Measurements from ENCODE around the gene C16orf96.

The C16orf96 gene
- total RNA-seq, result 0.48 to 0.49 reads per million in 2 donors

GRCh38 chr16:4556112-4556511, at the start of gene C16orf96:
Gene C16orf96, plus strand, starts transcription at chr16:4556340. Its CDS starts 150 bp downstream, at chr16:4556490.
- no peak for DNase-seq

DNA sequence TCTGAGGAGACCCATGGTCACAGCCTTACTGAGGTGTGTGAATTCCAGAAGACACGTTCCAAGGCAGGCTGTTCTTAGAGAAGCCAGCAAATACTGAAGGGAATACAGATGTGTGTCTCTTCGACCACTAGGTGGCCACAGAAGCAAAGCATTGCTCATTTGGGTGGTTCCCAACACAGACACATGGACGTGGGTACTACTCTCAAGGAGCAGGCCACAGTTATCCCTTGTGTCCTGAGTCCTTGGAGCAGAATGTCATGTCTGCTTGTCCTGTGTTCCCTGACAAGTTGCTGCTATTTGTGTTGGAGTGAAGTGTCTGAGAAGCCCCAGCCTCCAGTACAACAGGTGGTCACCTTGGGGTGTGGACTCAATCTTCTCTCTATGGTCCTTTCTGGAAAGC, 49.7 kb upstream of the C16orf96 start:
- peak; percentile 33 for DNase-seq

DNA sequence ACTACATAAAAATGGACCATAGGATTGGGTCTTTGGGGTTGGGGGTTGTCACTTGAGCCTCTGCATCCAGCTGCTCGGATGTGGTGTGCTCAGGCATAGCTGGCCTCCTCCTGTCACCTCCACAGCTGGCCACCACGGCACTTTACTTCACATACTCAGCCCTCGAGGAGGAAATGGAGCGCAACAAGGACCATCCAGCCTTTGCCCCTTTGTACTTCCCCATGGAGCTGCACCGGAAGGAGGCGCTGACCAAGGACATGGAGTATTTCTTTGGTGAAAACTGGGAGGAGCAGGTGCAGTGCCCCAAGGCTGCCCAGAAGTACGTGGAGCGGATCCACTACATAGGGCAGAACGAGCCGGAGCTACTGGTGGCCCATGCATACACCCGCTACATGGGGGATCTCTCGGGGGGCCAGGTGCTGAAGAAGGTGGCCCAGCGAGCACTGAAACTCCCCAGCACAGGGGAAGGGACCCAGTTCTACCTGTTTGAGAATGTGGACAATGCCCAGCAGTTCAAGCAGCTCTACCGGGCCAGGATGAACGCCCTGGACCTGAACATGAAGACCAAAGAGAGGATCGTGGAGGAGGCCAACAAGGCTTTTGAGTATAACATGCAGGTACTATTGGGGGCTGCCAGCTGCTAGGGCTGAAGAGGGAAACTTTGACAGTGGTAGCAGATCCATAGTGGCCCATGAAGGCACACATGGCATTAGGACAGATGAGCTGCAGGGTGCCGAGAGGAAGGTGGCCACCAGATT, 48.4 kb upstream of the C16orf96 start:
- no peak for DNase-seq

- DNase-seq, result no peak
These were observed 47.3 kb upstream of the C16orf96 start for GRCh38 chr16:4508806-4509205.

- no peak for DNase-seq
These were observed 46.7 kb upstream of the C16orf96 start for GRCh38 chr16:4509420-4509819.

DNA sequence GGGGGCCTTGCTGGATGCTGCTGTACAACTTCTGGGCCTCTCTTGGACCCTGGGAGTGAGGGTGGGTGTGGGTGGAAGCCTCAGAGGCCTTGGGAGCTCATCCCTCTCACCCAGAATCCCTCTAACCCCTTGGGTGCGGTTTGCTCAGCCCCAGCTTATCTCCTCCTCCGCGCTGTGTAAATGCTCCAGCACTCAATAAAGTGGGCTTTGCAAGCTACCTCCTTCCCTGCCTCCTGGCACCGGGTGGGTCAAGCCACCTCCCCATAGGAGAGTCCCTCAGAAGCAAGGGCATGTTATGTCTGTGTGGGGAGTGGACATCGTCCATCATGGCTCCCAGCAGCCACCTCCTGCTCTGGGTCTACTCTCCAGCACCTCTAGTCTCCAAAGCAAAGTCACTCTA, 46.0 kb upstream of the C16orf96 start:
- no peak for DNase-seq

- no peak for DNase-seq
These were observed 45.3 kb upstream of the C16orf96 start for GRCh38 chr16:4510747-4511426.

- no peak for DNase-seq
These were observed 44.6 kb upstream of the C16orf96 start for GRCh38 chr16:4511441-4512082.

DNA sequence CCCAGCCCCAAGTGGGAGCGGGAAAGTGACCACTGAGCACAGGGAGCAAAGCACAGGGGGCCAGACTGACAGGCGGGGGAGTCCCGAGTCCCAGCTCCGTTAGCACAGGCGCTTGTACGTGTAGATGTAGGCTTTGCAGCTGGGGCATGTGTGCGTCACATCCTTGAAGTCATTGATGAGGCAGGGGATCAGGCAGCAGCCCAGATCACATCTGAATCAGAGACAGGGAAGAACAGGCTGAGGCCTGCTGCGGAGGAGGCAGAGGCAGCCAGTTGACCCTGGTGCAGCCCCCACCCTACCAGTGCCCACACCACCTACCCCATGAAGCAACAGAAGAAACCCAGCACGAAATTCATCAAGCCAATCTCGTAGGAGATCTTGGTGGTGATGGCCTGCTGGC, 43.7 kb upstream of the C16orf96 start:
- DNase-seq, result no peak

DNA sequence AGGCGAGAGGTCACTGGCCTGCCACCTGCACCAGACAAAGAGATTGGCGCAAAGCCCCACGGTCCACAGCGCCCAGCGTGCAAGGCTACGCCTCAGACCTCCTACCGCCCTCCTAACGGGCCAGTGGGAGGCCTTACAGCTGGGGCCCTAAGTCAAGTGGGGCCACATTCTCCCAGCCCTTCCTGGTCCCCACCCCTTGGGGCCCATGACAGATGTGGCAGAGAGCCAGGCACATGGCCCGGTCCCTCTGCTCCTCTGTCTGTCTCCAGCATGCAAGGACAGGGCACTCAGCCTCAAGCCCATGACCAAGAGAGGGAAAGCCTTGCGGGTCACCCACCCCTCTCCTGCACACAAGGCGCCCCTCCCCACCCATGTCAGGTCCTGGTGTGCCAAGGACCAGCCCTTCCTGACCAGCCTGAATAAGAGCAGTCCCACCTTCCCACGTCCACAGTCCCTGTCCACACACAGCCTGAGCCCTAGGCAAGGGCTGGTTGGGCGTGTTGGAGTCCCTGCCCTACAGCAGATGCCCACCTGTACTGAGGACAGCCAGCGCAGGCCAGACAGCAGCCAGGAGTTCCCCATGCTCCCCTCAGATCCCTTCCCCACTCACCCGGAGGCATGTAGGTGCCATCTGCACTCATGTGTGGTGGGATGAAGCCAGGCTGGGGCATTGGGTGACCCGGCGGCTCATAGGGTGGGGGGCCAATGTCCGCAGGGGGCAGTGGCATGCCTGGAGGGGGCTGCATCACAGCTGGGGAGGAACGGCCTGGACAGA, 42.9 kb upstream of the C16orf96 start:
- no peak for DNase-seq

- DNase-seq, result no peak
These were observed 42.3 kb upstream of the C16orf96 start for GRCh38 chr16:4513881-4514280.

DNA sequence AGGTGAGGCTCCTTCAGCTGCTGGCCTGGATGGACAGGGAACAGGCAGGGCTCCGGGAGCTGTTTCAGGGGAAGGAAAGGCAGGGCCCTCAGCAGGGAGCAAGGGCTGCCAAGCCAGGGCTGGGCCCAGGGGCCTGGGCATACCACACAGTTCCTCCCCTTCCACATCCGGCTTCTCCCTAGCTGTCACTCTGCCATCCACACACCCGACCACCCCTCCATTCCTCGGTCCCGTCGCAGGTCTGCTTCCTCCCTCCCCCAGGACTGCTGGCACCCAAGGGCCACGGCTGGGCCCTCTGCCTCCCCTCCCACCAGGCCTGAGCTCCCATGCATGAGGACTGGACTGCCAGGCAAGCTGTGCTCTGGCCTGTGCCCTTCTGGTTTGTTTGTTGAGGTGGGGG, 41.5 kb upstream of the C16orf96 start:
- DNase-seq, result no peak

- DNase-seq, result no peak
These were observed 40.4 kb upstream of the C16orf96 start for GRCh38 chr16:4515611-4516233.

- no peak for DNase-seq
These were observed 38.1 kb upstream of the C16orf96 start for GRCh38 chr16:4517812-4518680.

- no peak for DNase-seq
These were observed 36.7 kb upstream of the C16orf96 start for GRCh38 chr16:4519274-4520058.

- no peak for DNase-seq
These were observed 35.2 kb upstream of the C16orf96 start for GRCh38 chr16:4520913-4521312.

DNA sequence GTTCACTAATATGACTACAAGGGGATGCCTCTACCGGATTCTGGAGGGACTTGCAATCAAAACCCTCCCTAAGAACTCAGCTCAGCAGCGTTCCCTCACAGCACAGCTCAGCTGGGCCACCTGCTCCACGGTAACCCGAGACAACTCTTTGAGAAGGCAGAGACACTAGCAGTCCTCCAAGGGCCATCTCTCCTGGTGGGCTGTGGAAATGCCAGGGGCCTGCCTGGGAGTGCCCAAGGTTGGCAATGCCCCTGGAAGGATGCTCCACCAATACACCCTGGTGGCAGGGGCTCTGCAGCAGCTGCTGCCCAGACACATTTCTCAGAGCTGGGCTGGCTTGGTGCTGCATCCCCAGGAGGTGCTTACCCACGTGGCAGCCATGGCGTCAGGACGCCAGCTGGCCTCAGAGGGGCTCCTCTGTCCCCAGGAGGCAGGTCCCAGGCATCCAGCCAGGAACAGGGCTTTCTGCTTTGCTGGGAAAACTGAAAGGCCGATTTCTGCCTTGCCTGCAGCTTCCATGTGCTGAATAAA, 34.0 kb upstream of the C16orf96 start:
- no peak for DNase-seq

DNA sequence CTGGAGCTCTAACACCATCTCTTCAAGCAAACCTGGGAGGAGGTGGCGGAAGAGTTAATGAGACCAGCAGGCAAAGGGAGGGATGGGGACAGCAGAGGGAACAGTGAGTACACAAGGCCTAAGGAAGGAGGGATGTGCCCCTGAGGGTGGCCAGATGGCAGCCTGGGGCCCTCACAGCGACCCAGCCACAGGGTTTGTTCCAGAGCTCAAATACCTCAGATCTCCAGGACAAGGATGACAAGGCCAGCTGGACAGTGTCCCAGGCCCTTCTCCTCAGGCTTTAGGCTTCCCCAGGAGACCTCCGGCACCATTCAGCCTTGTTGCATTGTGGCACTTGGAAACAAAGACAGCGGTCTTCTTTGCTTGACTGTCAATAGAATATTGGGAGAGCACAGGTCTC, 32.5 kb upstream of the C16orf96 start:
- DNase-seq, result no peak

DNA sequence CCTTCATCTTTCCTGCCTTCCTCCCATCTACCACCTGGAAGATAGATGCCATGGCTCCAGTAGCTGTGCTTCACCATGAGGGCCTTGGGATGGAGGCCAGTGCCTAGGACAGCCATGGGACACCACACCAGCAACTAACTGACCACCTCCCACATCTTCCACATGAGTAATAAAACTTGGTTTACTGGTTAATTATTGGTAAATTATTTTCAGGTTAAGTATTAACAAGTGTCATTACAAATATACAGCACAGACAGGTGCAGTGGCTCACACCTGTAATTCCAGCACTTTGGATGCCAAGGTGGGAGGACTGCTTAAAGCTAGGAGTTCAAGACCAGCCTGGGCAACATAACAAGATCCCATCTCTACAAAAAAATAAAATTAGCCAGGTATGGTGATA, 31.6 kb upstream of the C16orf96 start:
- no peak for DNase-seq

DNA sequence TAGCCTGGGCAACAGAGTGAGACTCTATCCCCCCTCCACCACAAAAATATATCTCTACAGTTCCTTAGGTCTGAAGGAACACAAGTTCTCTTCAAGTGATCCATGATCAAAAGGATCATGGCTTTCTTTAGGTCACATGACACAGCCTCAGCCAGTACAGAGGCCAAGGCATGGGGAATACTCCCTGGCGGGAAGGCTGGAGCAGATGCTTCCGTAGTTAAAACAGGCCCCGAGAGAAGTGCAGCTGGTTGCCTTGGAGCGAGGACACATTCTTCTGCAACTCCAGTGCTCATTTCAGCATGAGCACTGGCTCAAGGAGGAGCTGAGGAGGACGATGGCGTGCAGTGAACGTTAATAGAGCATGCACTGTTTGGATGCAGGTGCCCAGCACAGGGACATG, 31.1 kb upstream of the C16orf96 start:
- no peak for DNase-seq

All from T-helper 9 cell (primary cell).